B cell (primary cell): ENCODE data around the gene PEA15.

Source experiments
- CTCF ChIP-seq: fragments of 200-600 bp; IDR thresholded peaks from one replicate; pipeline ENCODE4 v1.8.0; 2022; ENCODE audit warnings: antibody characterized with exemption, mild to moderate bottlenecking
- EZH2 ChIP-seq: IDR thresholded peaks from 2 replicates; pipeline ENCODE4 v1.6.1; 2012; ENCODE audit warnings: borderline replicate concordance, low read depth, mild to moderate bottlenecking, moderate library complexity, low read length; ENCODE audit not compliant: insufficient read depth, poor library complexity, severe bottlenecking

- no peak for TF ChIP-seq EZH2
- TF ChIP-seq CTCF: peak; percentile 85
Measured at GRCh38 chr1:160251687-160252526, 46.7 kb downstream of the PEA15 start.
